ENCODE data around the gene CEP57. TPM values are rescaled to one million over a fixed set of nuclear protein-coding genes. Genes with fewer than 3 reads are reported as not detected.
"Not testable (repeated sequence)": the region's sequence is repeated elsewhere in the genome, so short reads cannot be mapped to it uniquely, and the experiment has no call there.

CEP57 gene
- total and polyA plus RNA-seq, 5 donors: 12.1 to 29.6 (median 25.2) TPM

GRCh38 chr11:95854362-95854761 is 64.1 kb downstream of the CEP57 start:
- not testable (repeated sequence) for H3K4me1 ChIP-seq (ENCODE audit: control insufficient read depth, insufficient read depth, low read length)

GRCh38 chr11:95860024-95860423 is 69.7 kb downstream of the CEP57 start:
- 93% methylated on average over 4 of the region's 4 CpGs for WGBS
- H3K27ac ChIP-seq (ENCODE audit: low read length); DNase-seq; intact Hi-C loops (cut with DNase I); ATAC-seq; H3K4me3 ChIP-seq (ENCODE audit: low read length); H3K9me3 ChIP-seq (ENCODE audit: control insufficient read depth, low read length); H3K4me1 ChIP-seq (ENCODE audit: control insufficient read depth, insufficient read depth, low read length); H3K27me3 ChIP-seq (ENCODE audit: control insufficient read depth, insufficient read depth): not testable (repeated sequence)

More at GRCh38 chr11:95854362-95854761, 64.1 kb downstream of the CEP57 start:
- H3K4me3 ChIP-seq (ENCODE audit: low read length); ATAC-seq; H3K9me3 ChIP-seq (ENCODE audit: control insufficient read depth, low read length); H3K27ac ChIP-seq (ENCODE audit: low read length); intact Hi-C loops (cut with DNase I); DNase-seq; H3K27me3 ChIP-seq (ENCODE audit: control insufficient read depth, insufficient read depth): not testable (repeated sequence)
- 68% methylated on average over 5 of the region's 5 CpGs for WGBS

DNA sequence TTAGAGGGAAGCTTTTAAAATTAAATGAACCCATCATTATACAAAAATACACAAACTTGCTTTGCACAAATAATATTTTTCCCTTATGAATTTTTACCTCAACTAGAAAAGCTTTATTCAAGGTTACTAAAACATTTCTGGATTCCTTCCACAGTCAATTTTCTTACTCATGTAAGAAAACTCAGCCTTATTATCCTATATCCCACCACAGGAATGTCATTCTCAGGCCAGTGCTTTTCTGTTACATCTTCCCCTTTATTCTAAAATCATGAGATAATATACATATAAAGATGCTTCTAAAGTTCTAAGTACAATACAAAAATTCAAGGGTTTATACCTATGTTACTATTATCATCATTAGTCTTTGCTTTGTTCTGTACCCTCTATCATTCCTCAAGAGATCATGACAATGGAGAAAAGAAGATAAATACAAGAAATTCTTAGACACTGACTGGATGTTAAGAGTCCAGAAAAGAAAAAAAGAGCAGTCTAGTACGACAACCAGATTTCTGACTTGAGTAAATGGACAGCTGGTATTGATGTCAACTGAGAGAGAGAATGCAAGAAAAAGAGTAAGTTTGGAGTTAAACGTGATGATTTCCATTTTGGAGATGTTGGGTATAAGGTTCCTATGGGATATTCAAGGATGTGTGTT is 73.3 kb downstream of the CEP57 start:
- ATAC-seq (no peak), DNase-seq (no peak)
- Histone ChIP-seq H3K27ac (ENCODE audit: low read length) (no peak overlapping the region), H3K9me3 (ENCODE audit: control insufficient read depth, low read length) (no peaks in the 10 kb centered on the region), H3K27me3 (ENCODE audit: control insufficient read depth, insufficient read depth) (no peaks in the 10 kb centered on the region), H3K4me3 (ENCODE audit: low read length) (no peak overlapping the region), H3K4me1 (ENCODE audit: control insufficient read depth, insufficient read depth, low read length) (no peaks in the 10 kb centered on the region)
- 85% methylated on average over 2 of the region's 2 CpGs for WGBS
- intact Hi-C loops (cut with DNase I): no loop called here

- Histone ChIP-seq H3K27me3 (ENCODE audit: control insufficient read depth, insufficient read depth) (no peaks in the 10 kb centered on the region), H3K27ac (ENCODE audit: low read length) (no peak overlapping the region), H3K4me1 (ENCODE audit: control insufficient read depth, insufficient read depth, low read length) (no peaks in the 10 kb centered on the region), H3K9me3 (ENCODE audit: control insufficient read depth, low read length) (no peaks in the 10 kb centered on the region), H3K4me3 (ENCODE audit: low read length) (no peak overlapping the region)
- intact Hi-C loops (cut with DNase I): no loop called here
- 84% methylated on average over 6 of the region's 6 CpGs for WGBS
- no peak for ATAC-seq
- DNase-seq: no peak
Observed at GRCh38 chr11:95867105-95867504, 76.8 kb downstream of the CEP57 start.

DNA sequence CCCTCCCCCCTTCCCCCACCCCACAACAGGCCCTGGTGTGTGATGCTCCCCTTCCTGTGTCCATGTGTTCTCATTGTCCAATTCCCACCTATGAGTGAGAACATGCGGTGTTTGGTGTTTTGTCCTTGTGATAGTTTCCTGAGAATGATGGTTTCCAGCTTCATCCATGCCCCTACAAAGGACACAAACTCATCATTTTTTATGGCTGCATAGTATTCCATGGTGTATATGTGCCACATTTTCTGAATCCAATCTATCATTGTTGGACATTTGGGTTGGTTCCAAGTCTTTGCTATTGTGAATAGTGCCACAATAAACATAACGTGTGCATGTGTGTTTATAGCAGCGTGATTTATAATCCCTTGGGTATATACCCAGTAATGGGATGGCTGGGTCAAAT is 80.6 kb downstream of the CEP57 start:
- H3K4me3 ChIP-seq (ENCODE audit: low read length); ATAC-seq; H3K27ac ChIP-seq (ENCODE audit: low read length); H3K4me1 ChIP-seq (ENCODE audit: control insufficient read depth, insufficient read depth, low read length); DNase-seq; H3K27me3 ChIP-seq (ENCODE audit: control insufficient read depth, insufficient read depth); H3K9me3 ChIP-seq (ENCODE audit: control insufficient read depth, low read length); intact Hi-C loops (cut with DNase I): not testable (repeated sequence)
- WGBS: 92% methylated on average over 3 of the region's 3 CpGs

DNA sequence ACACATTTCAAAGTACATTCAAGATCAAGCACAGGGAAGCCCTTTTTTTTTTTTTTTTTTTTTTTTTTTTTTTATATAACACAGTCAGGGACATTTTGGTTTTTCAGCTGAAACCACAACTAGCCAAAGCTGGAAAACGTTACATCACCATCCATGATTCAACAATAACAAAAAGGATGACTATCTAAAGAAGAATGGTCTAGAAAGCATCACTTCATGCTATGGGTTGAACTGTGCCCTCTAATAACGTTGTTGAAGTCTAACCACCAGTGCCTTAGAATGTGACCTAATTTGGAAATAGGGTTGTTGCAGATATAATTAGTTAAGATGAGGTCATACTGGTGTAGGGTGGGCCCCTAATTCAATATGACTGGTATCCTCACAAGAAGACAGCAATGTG is 87.0 kb downstream of the CEP57 start:
- intact Hi-C loops (cut with DNase I): no loop called here

More for the DNA sequence above, 87.0 kb downstream of the CEP57 start:
- no peak overlapping the region for H3K4me3 ChIP-seq (ENCODE audit: low read length)
- H3K27ac ChIP-seq (ENCODE audit: low read length): no peak overlapping the region
- WGBS: 82% methylated on average over 2 of the region's 2 CpGs
- H3K27me3 ChIP-seq (ENCODE audit: control insufficient read depth, insufficient read depth): no peaks in the 10 kb centered on the region
- H3K9me3 ChIP-seq (ENCODE audit: control insufficient read depth, low read length): no peaks in the 10 kb centered on the region
- ATAC-seq (no peak), DNase-seq (no peak)
- H3K4me1 ChIP-seq (ENCODE audit: control insufficient read depth, insufficient read depth, low read length): no peaks in the 10 kb centered on the region

Other genes with a start within 250 kb of the CEP57 start
- gene FAM76B, start 716 bp upstream of the CEP57 start, total RNA-seq: 10 to 100 TPM in 2 of 4 donors, 1 to 10 TPM in 2; 9.4 to 11.2 (median 10.2) TPM
- gene FAM76B, start 716 bp upstream of the CEP57 start, polyA plus RNA-seq: 6.6 TPM
- gene MTMR2, start 133.6 kb downstream of the CEP57 start, total RNA-seq: 10 to 100 TPM; 16.0 to 23.6 (median 19.7) TPM
- 7.8 TPM for gene MTMR2, start 133.6 kb downstream of the CEP57 start, polyA plus RNA-seq